GM18873 (cell line): ENCODE results near the gene CCT7.
"Not testable (repeated sequence)": the region's sequence is repeated elsewhere in the genome, so short reads cannot be mapped to it uniquely, and the experiment has no call there.

Experiments used
- ATAC-seq: cut with Tn5 transposase; IDR thresholded peaks from one replicate; pipeline ENCODE4 v1.9.1; 2021; ENCODE audit warnings: mild to moderate bottlenecking, moderate library complexity, moderate number of reproducible peaks; ENCODE audit not compliant: unreplicated experiment, low FRiP score

Gene CCT7

GRCh38 chr2:73254343-73255006 is 20.4 kb downstream of the CCT7 start:
- ATAC-seq: no peak

- ATAC-seq: no peak
These were observed 21.0 kb downstream of the CCT7 start for GRCh38 chr2:73255007-73255644.

GRCh38 chr2:73255907-73256617 is 22.0 kb downstream of the CCT7 start:
- ATAC-seq: no peak

- ATAC-seq: no peak
These were observed 22.5 kb downstream of the CCT7 start for GRCh38 chr2:73256618-73256922.

GRCh38 chr2:73257021-73257420 is 22.9 kb downstream of the CCT7 start:
- no peak for ATAC-seq

- ATAC-seq: no peak
These were observed 23.5 kb downstream of the CCT7 start for GRCh38 chr2:73257425-73258125.

- no peak for ATAC-seq
These were observed 24.2 kb downstream of the CCT7 start for GRCh38 chr2:73258186-73258912.

GRCh38 chr2:73258913-73259215 is 24.8 kb downstream of the CCT7 start:
- no peak for ATAC-seq

GRCh38 chr2:73259276-73259675 is 25.2 kb downstream of the CCT7 start:
- no peak for ATAC-seq

GRCh38 chr2:73259704-73260337 is 25.7 kb downstream of the CCT7 start:
- no peak for ATAC-seq

GRCh38 chr2:73260338-73260984 is 26.4 kb downstream of the CCT7 start:
- ATAC-seq: no peak

- no peak for ATAC-seq
These were observed 28.1 kb downstream of the CCT7 start for GRCh38 chr2:73262108-73262651.

- ATAC-seq: not testable (repeated sequence)
These were observed 28.8 kb downstream of the CCT7 start for GRCh38 chr2:73262691-73263429.

GRCh38 chr2:73263540-73264331 is 29.6 kb downstream of the CCT7 start:
- no peak for ATAC-seq

- no peak for ATAC-seq
These were observed 30.2 kb downstream of the CCT7 start for GRCh38 chr2:73264332-73264606.

- ATAC-seq: no peak
These were observed 30.7 kb downstream of the CCT7 start for GRCh38 chr2:73264783-73265182.

- ATAC-seq: no peak
These were observed 31.4 kb downstream of the CCT7 start for GRCh38 chr2:73265298-73266060.
